ENCODE results near the gene ABHD3.

DNA sequence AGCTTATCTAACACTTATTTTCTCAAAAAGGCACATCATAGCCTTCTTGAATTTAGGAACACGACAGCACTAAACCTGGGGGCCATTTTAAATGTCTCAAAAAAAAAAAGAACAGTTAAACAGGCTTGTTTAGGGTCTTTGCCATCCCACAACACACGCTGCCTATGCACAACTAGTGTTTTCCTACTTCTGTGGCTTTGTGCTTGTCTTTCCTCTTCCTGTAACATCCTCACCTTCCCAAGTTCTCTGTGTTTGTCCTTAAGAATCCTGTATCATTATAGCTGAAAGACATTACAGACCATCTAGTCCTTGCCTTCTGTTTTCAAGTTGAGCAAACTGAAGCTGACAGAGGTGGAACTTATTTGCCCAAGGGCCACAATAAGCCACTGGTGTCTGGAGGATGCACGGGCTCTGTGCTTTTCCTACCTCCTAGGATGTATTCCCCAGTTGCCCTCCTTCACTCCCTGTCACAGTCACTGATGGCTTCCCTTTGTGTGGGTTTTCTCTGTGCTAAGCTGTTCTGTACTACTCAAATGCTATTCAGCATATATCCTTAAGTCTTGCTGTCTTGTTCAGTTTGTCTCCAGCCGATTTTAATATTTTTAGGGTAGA lies 69.9 kb downstream of the ABHD3 start:
- no peak for TF ChIP-seq POLR2A (IDR thresholded peaks at IDR 0.05)
- no peak for TF ChIP-seq EP300 (IDR thresholded peaks at IDR 0.05)
- TF ChIP-seq, protein P1, sequence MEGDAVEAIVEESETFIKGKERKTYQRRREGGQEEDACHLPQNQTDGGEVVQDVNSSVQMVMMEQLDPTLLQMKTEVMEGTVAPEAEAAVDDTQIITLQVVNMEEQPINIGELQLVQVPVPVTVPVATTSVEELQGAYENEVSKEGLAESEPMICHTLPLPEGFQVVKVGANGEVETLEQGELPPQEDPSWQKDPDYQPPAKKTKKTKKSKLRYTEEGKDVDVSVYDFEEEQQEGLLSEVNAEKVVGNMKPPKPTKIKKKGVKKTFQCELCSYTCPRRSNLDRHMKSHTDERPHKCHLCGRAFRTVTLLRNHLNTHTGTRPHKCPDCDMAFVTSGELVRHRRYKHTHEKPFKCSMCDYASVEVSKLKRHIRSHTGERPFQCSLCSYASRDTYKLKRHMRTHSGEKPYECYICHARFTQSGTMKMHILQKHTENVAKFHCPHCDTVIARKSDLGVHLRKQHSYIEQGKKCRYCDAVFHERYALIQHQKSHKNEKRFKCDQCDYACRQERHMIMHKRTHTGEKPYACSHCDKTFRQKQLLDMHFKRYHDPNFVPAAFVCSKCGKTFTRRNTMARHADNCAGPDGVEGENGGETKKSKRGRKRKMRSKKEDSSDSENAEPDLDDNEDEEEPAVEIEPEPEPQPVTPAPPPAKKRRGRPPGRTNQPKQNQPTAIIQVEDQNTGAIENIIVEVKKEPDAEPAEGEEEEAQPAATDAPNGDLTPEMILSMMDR (IDR thresholded peaks at IDR 0.05) = no peak
